H1 (cell line): ENCODE measurements around the gene SLC36A4. TPM values are rescaled to one million over a fixed set of nuclear protein-coding genes. Genes with fewer than 3 reads are reported as not detected.

ENCODE experiments used
- CTCF ChIA-PET: fragments of 300-600 bp; sonication (Branson Sonifier 250); formaldehyde crosslinking; loops from one replicate; lab custom pipeline; 2021; ENCODE audit not compliant: partially characterized antibody; lab: Charles Lee
- POLR2A ChIA-PET: fragments of 300-600 bp; sonication (Branson Sonifier 250); formaldehyde crosslinking; loops from one replicate; lab custom pipeline; 2021; ENCODE audit warnings: inconsistent platforms; ENCODE audit not compliant: partially characterized antibody; lab: Charles Lee
- DNase-seq, 2 experiments: peaks; one replicate each; pipeline versions ENCODE4 v3.0.0 to v3.0.0-alpha.2; 2010 to 2022; ENCODE audit warnings: low spot score in 2 of 2, low read depth in 1 of 2, mixed read lengths in 1 of 2
- FAIRE-seq: peaks from 2 replicates; lab custom pipeline; 2011; peaks lifted over from hg19 to GRCh38; lab: Jason Lieb, UNC
- H2AFZ ChIP-seq: 2 replicates; pipeline ENCODE4 v1.8.1; 2012; ENCODE audit warnings: low read length, inconsistent platforms
- H2AK5ac ChIP-seq: 2 replicates; pipeline ENCODE4 v1.6.1; 2013; ENCODE audit warnings: low read depth, low read length
- H2BK120ac ChIP-seq: replicated peaks from 2 replicates; pipeline ENCODE3; 2013; ENCODE audit warnings: low read depth, low read length, inconsistent platforms
- H2BK12ac ChIP-seq: 2 replicates; pipeline ENCODE4 v1.6.1; 2013; ENCODE audit warnings: low read depth, low read length
- H2BK15ac ChIP-seq: 2 replicates; pipeline ENCODE4 v1.6.1; 2013; ENCODE audit warnings: low read length
- H2BK20ac ChIP-seq: 2 replicates; pipeline ENCODE4 v1.6.1; 2013; ENCODE audit warnings: low read length
- H2BK5ac ChIP-seq: 2 replicates; pipeline ENCODE4 v1.6.1; 2013; ENCODE audit warnings: low read depth, low read length
- H3K14ac ChIP-seq: 2 replicates; pipeline ENCODE4 v1.6.1; 2013; ENCODE audit warnings: inconsistent platforms; ENCODE audit not compliant: insufficient read length
- H3K18ac ChIP-seq: 2 replicates; pipeline ENCODE4 v1.6.1; 2013; ENCODE audit warnings: low read length; ENCODE audit errors: extremely low read depth
- H3K23ac ChIP-seq: 2 replicates; pipeline ENCODE4 v1.6.1; 2013; ENCODE audit warnings: inconsistent platforms; ENCODE audit not compliant: insufficient read length
- H3K23me2 ChIP-seq: 2 replicates; pipeline ENCODE4 v1.6.1; 2013; ENCODE audit warnings: low read depth, low read length
- H3K27ac ChIP-seq: 2 replicates; pipeline ENCODE4 v1.6.1; 2011; ENCODE audit warnings: low read depth, low read length, inconsistent platforms
- H3K27me3 ChIP-seq, 4 experiments: replicated peaks in 1 of 4; 1 replicate in 1 of 4; 2 replicates in 3 of 4; pipeline versions ENCODE4 v1.6.1 to v1.8.1; 2011 to 2013; ENCODE audit warnings: low read length in 3 of 4, mild to moderate bottlenecking in 3 of 4, inconsistent platforms in 2 of 4, mixed read lengths in 2 of 4, moderate library complexity in 1 of 4; ENCODE audit not compliant: control insufficient read depth in 3 of 4, insufficient read depth in 3 of 4; ENCODE audit errors: extremely low read depth in 1 of 4
- H3K36me3 ChIP-seq, 4 experiments: 2 replicates each; pipeline versions ENCODE4 v1.6.1 to v1.8.1; 2011 to 2013; ENCODE audit warnings: mild to moderate bottlenecking in 4 of 4, low read length in 3 of 4, moderate library complexity in 2 of 4, control low read depth in 1 of 4, inconsistent platforms in 1 of 4; ENCODE audit not compliant: insufficient read depth in 4 of 4, control insufficient read depth in 2 of 4
- H3K4ac ChIP-seq: replicated peaks from 2 replicates; pipeline ENCODE3; 2013; ENCODE audit warnings: low read length, low read depth, mixed read lengths, inconsistent platforms; ENCODE audit not compliant: insufficient read length
- H3K4me1 ChIP-seq, 4 experiments: replicated peaks in 1 of 4; 1 replicate in 1 of 4; 2 replicates in 3 of 4; pipeline versions ENCODE4 v1.6.1 to v1.8.1; 2011 to 2013; ENCODE audit warnings: low read length in 3 of 4, inconsistent platforms in 2 of 4, mixed read lengths in 1 of 4; ENCODE audit not compliant: insufficient read depth in 4 of 4, control insufficient read depth in 3 of 4
- H3K4me2 ChIP-seq, 2 experiments: 2 replicates each; pipeline versions ENCODE4 v1.6.1 to v1.8.1; 2011 to 2013; ENCODE audit warnings: low read depth in 2 of 2, low read length in 2 of 2, control low read depth in 1 of 2, inconsistent platforms in 1 of 2, mild to moderate bottlenecking in 1 of 2; ENCODE audit not compliant: insufficient read depth in 1 of 2
- H3K4me3 ChIP-seq, 4 experiments: fragments of 200-600, 300-600 bp in 1 of 4; sonication (generic), shearing (Covaris generic), sonication (Bioruptor Twin) in 1 of 4; 2 replicates each; pipeline versions ENCODE4 v1.5.1 to v1.8.1; 2011 to 2016; ENCODE audit warnings: low read length in 4 of 4, low read depth in 3 of 4, control low read depth in 2 of 4, inconsistent platforms in 2 of 4, mild to moderate bottlenecking in 2 of 4, mixed read lengths in 1 of 4, moderate library complexity in 1 of 4; ENCODE audit not compliant: insufficient read depth in 2 of 4; ENCODE audit errors: extremely low read depth in 1 of 4
- H3K56ac ChIP-seq: replicated peaks from 2 replicates; pipeline ENCODE3; 2013; ENCODE audit warnings: low read depth, mild to moderate bottlenecking, mixed read lengths, low read length, inconsistent platforms; ENCODE audit not compliant: insufficient read length
- H3K79me1 ChIP-seq: 2 replicates; pipeline ENCODE4 v1.6.1; 2013; ENCODE audit warnings: low read depth, low read length, control low read depth
- H3K79me2 ChIP-seq, 2 experiments: 2 replicates each; pipeline versions ENCODE4 v1.6.1 to v1.8.1; 2012 to 2013; ENCODE audit warnings: low read length in 2 of 2, mild to moderate bottlenecking in 2 of 2, inconsistent platforms in 1 of 2; ENCODE audit not compliant: insufficient read depth in 2 of 2, control insufficient read depth in 1 of 2
- H3K9ac ChIP-seq, 4 experiments: replicated peaks in 1 of 4; 1 replicate in 1 of 4; 2 replicates in 3 of 4; pipeline versions ENCODE4 v1.6.1 to v1.8.1; 2011 to 2013; ENCODE audit warnings: low read depth in 3 of 4, low read length in 3 of 4, control low read depth in 2 of 4, mild to moderate bottlenecking in 2 of 4, moderate library complexity in 2 of 4, inconsistent platforms in 1 of 4; ENCODE audit errors: extremely low read depth in 1 of 4
- H3K9me3 ChIP-seq, 2 experiments: 2 replicates each; pipeline versions ENCODE4 v1.6.1 to v1.8.1; 2012 to 2013; ENCODE audit warnings: mild to moderate bottlenecking in 2 of 2, moderate library complexity in 2 of 2, control low read depth in 1 of 2, inconsistent platforms in 1 of 2, low read depth in 1 of 2, low read length in 1 of 2, mixed read lengths in 1 of 2; ENCODE audit not compliant: insufficient read depth in 2 of 2
- H4K20me1 ChIP-seq, 2 experiments: replicated peaks in 1 of 2; 2 replicates each; pipeline versions ENCODE3 to v1.8.1; 2011 to 2013; ENCODE audit warnings: inconsistent platforms in 2 of 2, low read length in 2 of 2, mild to moderate bottlenecking in 1 of 2; ENCODE audit not compliant: insufficient read depth in 2 of 2, control insufficient read depth in 1 of 2
- H4K5ac ChIP-seq: 2 replicates; pipeline ENCODE4 v1.6.1; 2013; ENCODE audit warnings: low read length, low read depth, mixed read lengths, inconsistent platforms; ENCODE audit not compliant: insufficient read length
- H4K8ac ChIP-seq: 2 replicates; pipeline ENCODE4 v1.8.0; 2013; ENCODE audit warnings: mild to moderate bottlenecking, moderate library complexity, low read length, inconsistent platforms; ENCODE audit not compliant: insufficient read depth; ENCODE audit errors: extremely low read depth
- H4K91ac ChIP-seq: replicated peaks from 2 replicates; pipeline ENCODE3; 2013; ENCODE audit warnings: low read length, mixed read lengths, inconsistent platforms; ENCODE audit not compliant: insufficient read length
- CBX5 ChIP-seq: fragments of 300-800, 300-1000 bp; sonication (generic); IDR thresholded peaks from 2 replicates; pipeline ENCODE4 v1.7.1; 2016; ENCODE audit warnings: antibody characterized with exemption, low read length, low read depth
- NRF1 ChIP-seq: IDR thresholded peaks from 2 replicates; pipeline ENCODE4 v1.6.1; 2011; ENCODE audit warnings: mild to moderate bottlenecking, low read depth, low read length, improper control_type of control experiment
- POU5F1 ChIP-seq: IDR thresholded peaks from 2 replicates; pipeline ENCODE4 v1.6.1; 2011; ENCODE audit warnings: low read depth, mild to moderate bottlenecking, low read length, moderate library complexity
- SRF ChIP-seq: IDR thresholded peaks from 2 replicates; pipeline ENCODE4 v1.6.1; 2011; ENCODE audit warnings: mild to moderate bottlenecking, low read depth, low read length, moderate library complexity
- TBP ChIP-seq: IDR thresholded peaks from 2 replicates; pipeline ENCODE4 v1.6.1; 2011; ENCODE audit warnings: low read depth, low read length, improper control_type of control experiment
- TCF12 ChIP-seq: IDR thresholded peaks from 2 replicates; pipeline ENCODE4 v1.6.1; 2011; ENCODE audit warnings: low read depth, mild to moderate bottlenecking, low read length
- WGBS, 2 experiments: shearing (Covaris generic) in 1 of 2; methylation state at CpG; one replicate each; pipeline versions ENCODE4 v1.1.6 to v1.1.7; 2013 to 2015; ENCODE audit warnings: low lambda C conversion rate in 2 of 2, mixed read lengths in 2 of 2, inconsistent platforms in 1 of 2, low coverage in 1 of 2, missing lambda C conversion rate in 1 of 2; ENCODE audit not compliant: insufficient replicate concordance in 2 of 2, insufficient coverage in 1 of 2, insufficient read length in 1 of 2; ENCODE audit errors: extremely low coverage in 1 of 2, missing lambda C conversion rate in 1 of 2; 5-methylcytosine and 5-hydroxymethylcytosine counted together
- polyA plus RNA-seq, 7 experiments: library from polyadenylated mRNA; depleted of rRNA in 3 of 7; stranded (reverse) in 5 of 7; unstranded in 2 of 7; fragments of >200 nt in 5 of 7; fragments of 200-250 nt in 2 of 7; gene quantifications; 1 replicate in 5 of 7; 2 replicates in 1 of 7; 4 replicates in 1 of 7; pipeline versions ENCODE4 v1.2.1 to v1.2.3, GENCODE V29; 2011 to 2013; ENCODE audit warnings: missing spikeins in 2 of 7, mixed read lengths in 2 of 7
- total RNA-seq: library from RNA; stranded (reverse); fragmentation: NEBNext Ultra II Directional; extraction: Animal tissue kit (Norgen Biotek cat#: 25700); gene quantifications from 2 replicates; pipeline ENCODE4 v1.2.1, GENCODE V29; 2021

Gene SLC36A4
- total and polyA plus RNA-seq, 2 of the 8 experiments (the other 6 are each of a cell fraction or from before 2014, with no cell fraction given) = 10.2 to 22.7 TPM

- Histone ChIP-seq H3K4me1 (peaks cover 0 to 10% (median 4%) of the 10 kb centered on the region in 4 experiments; a peak in 4 of 7 replicates), H4K5ac (no peak overlapping the region), H2BK12ac (no peak overlapping the region), H3K14ac (no peak overlapping the region), H2AK5ac (no peak overlapping the region), H3K27me3 (no peaks in the 10 kb centered on the region), H3K36me3 (no peaks in the 10 kb centered on the region), H4K20me1 (no peaks in the 10 kb centered on the region), H2BK5ac (no peak overlapping the region), H3K9ac (no peak overlapping the region), H4K91ac (no peak overlapping the region), H2BK120ac (no peak overlapping the region), H3K23ac (no peak overlapping the region), H2BK15ac (no peak overlapping the region), H3K4ac (no peak overlapping the region), H3K23me2 (no peaks in the 10 kb centered on the region), H3K79me1 (no peaks in the 10 kb centered on the region), H2AFZ (no peak overlapping the region), H4K8ac (no peak overlapping the region), H3K4me2 (no peak overlapping the region), H3K18ac (no peak overlapping the region), H3K56ac (no peak overlapping the region), H3K9me3 (no peaks in the 10 kb centered on the region), H2BK20ac (no peak overlapping the region), H3K27ac (no peak overlapping the region), H3K4me3 (no peak overlapping the region), H3K79me2 (no peaks in the 10 kb centered on the region)
- no peak for FAIRE-seq
- POLR2A ChIA-PET = interaction anchor here (0.6 kb wide), 1 partner anchor 587 kb away, joined by 3 read pairs; no protein-coding TSS in a partner anchor
- CTCF ChIA-PET = interaction anchor here (1.2 kb wide), 1 partner anchor 10 kb away, joined by 6 read pairs; no protein-coding TSS in a partner anchor
- TF ChIP-seq TCF12 (no peak), NRF1 (no peak), TBP (no peak), POU5F1 (no peak), SRF (no peak), CBX5 (no peak)
- DNase-seq = no peak
- WGBS, 2 experiments = 90% methylated on average over 2 of the region's 2 CpGs; no CpG with 5 or more reads in 1 of the 2 experiments
These were observed 75.1 kb downstream of the SLC36A4 start for GRCh38 chr11:93122535-93123235.
